Epithelial cell of proximal tubule (primary cell): ENCODE measurements around the gene GLYATL3. TPM values are rescaled to one million over a fixed set of nuclear protein-coding genes. Genes with fewer than 3 reads are reported as not detected.

ENCODE experiments used
- DNase-seq: peaks from one replicate; pipeline ENCODE4 v3.0.0-alpha.2; 2011; ENCODE audit warnings: low read depth
- H3K4me3 ChIP-seq: 2 replicates; pipeline ENCODE4 v1.5.1; 2011; ENCODE audit warnings: low read depth, mild to moderate bottlenecking, low read length
- CTCF ChIP-seq: conservative IDR thresholded peaks from 2 replicates; pipeline ENCODE4 v1.5.1; 2012; ENCODE audit warnings: low read depth, mild to moderate bottlenecking, low read length
- total RNA-seq: library from RNA; depleted of rRNA; stranded (reverse); fragments of >200 nt; gene quantifications from 2 replicates; pipeline ENCODE4 v1.2.3, GENCODE V29; 2015

The GLYATL3 gene
- total RNA-seq, 1 donor from 2014 or later: not detected

GRCh38 chr6:49514571-49515484 is 15.1 kb downstream of the GLYATL3 start:
- no peak for TF ChIP-seq CTCF
- no peak for DNase-seq
- H3K4me3 ChIP-seq: no peak overlapping the region

GRCh38 chr6:49515485-49516146 is 15.9 kb downstream of the GLYATL3 start:
- DNase-seq: no peak

GRCh38 chr6:49516147-49516505 is 16.4 kb downstream of the GLYATL3 start:
- no peak for TF ChIP-seq CTCF
- no peak for DNase-seq
- no peak overlapping the region for H3K4me3 ChIP-seq

More at GRCh38 chr6:49515485-49516146, 15.9 kb downstream of the GLYATL3 start:
- TF ChIP-seq CTCF: no peak
- no peak overlapping the region for H3K4me3 ChIP-seq

GRCh38 chr6:49517919-49518318 is 18.2 kb downstream of the GLYATL3 start:
- no peak overlapping the region for H3K4me3 ChIP-seq
- no peak for DNase-seq
- no peak for TF ChIP-seq CTCF

GRCh38 chr6:49519660-49520059 is 19.9 kb downstream of the GLYATL3 start:
- no peak for DNase-seq
- H3K4me3 ChIP-seq: no peak overlapping the region
- TF ChIP-seq CTCF: no peak

GRCh38 chr6:49522710-49523593 is 23.2 kb downstream of the GLYATL3 start:
- TF ChIP-seq CTCF: no peak
- no peak overlapping the region for H3K4me3 ChIP-seq
- no peak for DNase-seq
